OCI-LY7 (cell line): ENCODE measurements around the gene PLEKHM3.

Experiments
- EZH2phosphoT487 ChIP-seq: fragments of 200-600 bp; sonication (generic); IDR thresholded peaks from 2 replicates; pipeline ENCODE4 v1.6.1; 2018; ENCODE audit warnings: low read depth, borderline replicate concordance, mild to moderate bottlenecking, mixed run types, antibody characterized with exemption, low read length, moderate library complexity, mixed read lengths
- TF ChIP-seq, protein P1 (sequence below): fragments of 200-600 bp; sonication (generic); conservative IDR thresholded peaks from 2 replicates; pipeline ENCODE4 v1.5.1; 2014; ENCODE audit warnings: mild to moderate bottlenecking, antibody characterized with exemption, low read length, moderate library complexity, mixed read lengths

- TF ChIP-seq, protein P1, sequence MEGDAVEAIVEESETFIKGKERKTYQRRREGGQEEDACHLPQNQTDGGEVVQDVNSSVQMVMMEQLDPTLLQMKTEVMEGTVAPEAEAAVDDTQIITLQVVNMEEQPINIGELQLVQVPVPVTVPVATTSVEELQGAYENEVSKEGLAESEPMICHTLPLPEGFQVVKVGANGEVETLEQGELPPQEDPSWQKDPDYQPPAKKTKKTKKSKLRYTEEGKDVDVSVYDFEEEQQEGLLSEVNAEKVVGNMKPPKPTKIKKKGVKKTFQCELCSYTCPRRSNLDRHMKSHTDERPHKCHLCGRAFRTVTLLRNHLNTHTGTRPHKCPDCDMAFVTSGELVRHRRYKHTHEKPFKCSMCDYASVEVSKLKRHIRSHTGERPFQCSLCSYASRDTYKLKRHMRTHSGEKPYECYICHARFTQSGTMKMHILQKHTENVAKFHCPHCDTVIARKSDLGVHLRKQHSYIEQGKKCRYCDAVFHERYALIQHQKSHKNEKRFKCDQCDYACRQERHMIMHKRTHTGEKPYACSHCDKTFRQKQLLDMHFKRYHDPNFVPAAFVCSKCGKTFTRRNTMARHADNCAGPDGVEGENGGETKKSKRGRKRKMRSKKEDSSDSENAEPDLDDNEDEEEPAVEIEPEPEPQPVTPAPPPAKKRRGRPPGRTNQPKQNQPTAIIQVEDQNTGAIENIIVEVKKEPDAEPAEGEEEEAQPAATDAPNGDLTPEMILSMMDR: no peak
- no peak for TF ChIP-seq EZH2phosphoT487
Observed at GRCh38 chr2:207873794-207874193, 151.5 kb downstream of the PLEKHM3 start.
